Progenitor cell of endocrine pancreas (in vitro differentiated cells): ENCODE results near the gene DNAAF1. TPM values are rescaled to one million over a fixed set of nuclear protein-coding genes. Genes with fewer than 3 reads are reported as not detected.
"Not testable (repeated sequence)": the region's sequence is repeated elsewhere in the genome, so short reads cannot be mapped to it uniquely, and the experiment has no call there.

ENCODE experiments used
- DNase-seq: peaks from one replicate; pipeline ENCODE4 v3.0.0; 2021; ENCODE audit warnings: low spot score; ENCODE audit not compliant: unreplicated experiment
- H3K27ac Mint-ChIP-seq: 2 replicates; pipeline ENCODE4 v1.8.0; 2021; ENCODE audit warnings: mild to moderate bottlenecking, moderate library complexity, mixed read lengths
- H3K27me3 Mint-ChIP-seq: 2 replicates; pipeline ENCODE4 v1.8.0; 2021; ENCODE audit warnings: mixed read lengths
- H3K36me3 Mint-ChIP-seq: 2 replicates; pipeline ENCODE4 v1.8.0; 2022; ENCODE audit warnings: mixed read lengths; ENCODE audit not compliant: insufficient read depth
- H3K4me1 Mint-ChIP-seq: 2 replicates; pipeline ENCODE4 v1.8.0; 2021; ENCODE audit warnings: low read depth, mixed read lengths
- H3K4me3 Mint-ChIP-seq: 2 replicates; pipeline ENCODE4 v1.8.0; 2021; ENCODE audit warnings: low read depth, mild to moderate bottlenecking, moderate library complexity, mixed read lengths
- H3K9me3 Mint-ChIP-seq: 2 replicates; pipeline ENCODE4 v1.8.0; 2021; ENCODE audit warnings: low read depth, mixed read lengths
- total RNA-seq: library from RNA; stranded (reverse); gene quantifications from 2 replicates; pipeline ENCODE4 v1.2.1, GENCODE V29; 2021
- TF ChIP-seq, protein P1 (sequence below): fragments of 200-600 bp; sonication (generic); IDR thresholded peaks from one replicate; pipeline ENCODE4 v1.5.0; 2021; ENCODE audit warnings: antibody characterized with exemption, mild to moderate bottlenecking; ENCODE audit not compliant: unreplicated experiment

Gene DNAAF1
- total RNA-seq, 1 donor from 2014 or later: 1.8 TPM

- TF ChIP-seq, protein P1, sequence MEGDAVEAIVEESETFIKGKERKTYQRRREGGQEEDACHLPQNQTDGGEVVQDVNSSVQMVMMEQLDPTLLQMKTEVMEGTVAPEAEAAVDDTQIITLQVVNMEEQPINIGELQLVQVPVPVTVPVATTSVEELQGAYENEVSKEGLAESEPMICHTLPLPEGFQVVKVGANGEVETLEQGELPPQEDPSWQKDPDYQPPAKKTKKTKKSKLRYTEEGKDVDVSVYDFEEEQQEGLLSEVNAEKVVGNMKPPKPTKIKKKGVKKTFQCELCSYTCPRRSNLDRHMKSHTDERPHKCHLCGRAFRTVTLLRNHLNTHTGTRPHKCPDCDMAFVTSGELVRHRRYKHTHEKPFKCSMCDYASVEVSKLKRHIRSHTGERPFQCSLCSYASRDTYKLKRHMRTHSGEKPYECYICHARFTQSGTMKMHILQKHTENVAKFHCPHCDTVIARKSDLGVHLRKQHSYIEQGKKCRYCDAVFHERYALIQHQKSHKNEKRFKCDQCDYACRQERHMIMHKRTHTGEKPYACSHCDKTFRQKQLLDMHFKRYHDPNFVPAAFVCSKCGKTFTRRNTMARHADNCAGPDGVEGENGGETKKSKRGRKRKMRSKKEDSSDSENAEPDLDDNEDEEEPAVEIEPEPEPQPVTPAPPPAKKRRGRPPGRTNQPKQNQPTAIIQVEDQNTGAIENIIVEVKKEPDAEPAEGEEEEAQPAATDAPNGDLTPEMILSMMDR: no peak
- Mint-ChIP-seq H3K4me3 (no peak overlapping the region), H3K9me3 (no peaks in the 10 kb centered on the region), H3K27ac (no peak overlapping the region), H3K4me1 (no peaks in the 10 kb centered on the region), H3K27me3 (peaks cover 18% of the 10 kb centered on the region), H3K36me3 (no peaks in the 10 kb centered on the region)
- DNase-seq: no peak
These were observed 70.4 kb downstream of the DNAAF1 start for GRCh38 chr16:84215531-84215930.

DNA sequence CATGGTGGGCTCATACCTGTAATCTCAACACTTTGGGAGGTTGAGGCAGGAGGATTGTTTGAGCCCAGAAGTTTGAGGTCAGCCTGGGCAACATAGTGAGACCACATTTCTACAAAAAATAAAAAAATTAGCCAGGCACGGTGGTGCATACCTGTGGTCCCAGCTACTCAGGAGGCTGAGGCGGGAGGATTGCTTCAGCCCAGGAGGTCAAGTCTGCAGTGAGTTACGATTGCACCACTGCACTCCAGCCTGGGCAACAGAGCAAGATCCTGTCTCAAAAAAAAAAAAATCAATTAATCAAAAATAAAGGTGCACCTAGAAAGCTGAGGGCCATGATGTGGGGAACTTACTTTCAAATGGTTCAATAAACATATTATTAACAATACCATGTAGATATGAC, 71.0 kb downstream of the DNAAF1 start:
- H3K4me1 Mint-ChIP-seq, DNase-seq: not testable (repeated sequence)

DNA sequence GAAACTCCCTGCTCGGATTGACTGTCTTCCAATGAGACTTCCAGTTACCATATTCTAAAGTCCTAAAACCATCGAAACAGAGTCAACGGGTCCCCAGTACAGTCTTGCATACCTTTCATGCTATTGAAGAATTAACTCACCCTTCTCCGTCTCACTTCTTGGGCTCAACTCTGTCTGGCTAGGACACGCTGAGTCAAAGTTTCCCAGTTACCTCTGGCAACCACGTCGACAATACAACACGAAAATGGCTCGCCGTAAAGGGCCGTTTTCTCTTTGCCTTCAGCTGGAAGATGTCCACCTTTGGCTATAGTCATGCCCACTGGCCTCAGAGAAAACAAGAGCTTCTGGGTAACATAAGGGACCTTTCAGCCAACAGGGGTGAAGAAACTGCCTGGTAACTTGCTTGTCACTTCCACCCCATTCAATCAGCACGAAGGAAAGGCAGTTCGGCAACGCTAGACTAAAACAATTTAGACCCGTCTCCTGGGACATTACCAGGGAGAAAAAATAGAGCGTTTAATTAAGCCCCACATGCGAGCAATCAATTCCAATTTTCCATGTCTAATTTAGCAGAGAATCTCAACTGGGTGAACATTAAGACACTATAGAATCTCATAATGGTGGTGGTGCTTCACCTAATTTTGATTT, 73.2 kb downstream of the DNAAF1 start:
- no peak overlapping the region for H3K4me3 Mint-ChIP-seq
- TF ChIP-seq, protein P1: no peak
- peaks cover 16% of the 10 kb centered on the region for H3K27me3 Mint-ChIP-seq
- no peaks in the 10 kb centered on the region for H3K9me3 Mint-ChIP-seq
- no peaks in the 10 kb centered on the region for H3K4me1 Mint-ChIP-seq
- no peak overlapping the region for H3K27ac Mint-ChIP-seq
- no peaks in the 10 kb centered on the region for H3K36me3 Mint-ChIP-seq
- no peak for DNase-seq

More for the DNA sequence above, 71.0 kb downstream of the DNAAF1 start:
- not testable (repeated sequence) for H3K36me3 Mint-ChIP-seq, H3K4me3 Mint-ChIP-seq, H3K27ac Mint-ChIP-seq, H3K9me3 Mint-ChIP-seq
- H3K27me3 Mint-ChIP-seq: peaks cover 20% of the 10 kb centered on the region

DNA sequence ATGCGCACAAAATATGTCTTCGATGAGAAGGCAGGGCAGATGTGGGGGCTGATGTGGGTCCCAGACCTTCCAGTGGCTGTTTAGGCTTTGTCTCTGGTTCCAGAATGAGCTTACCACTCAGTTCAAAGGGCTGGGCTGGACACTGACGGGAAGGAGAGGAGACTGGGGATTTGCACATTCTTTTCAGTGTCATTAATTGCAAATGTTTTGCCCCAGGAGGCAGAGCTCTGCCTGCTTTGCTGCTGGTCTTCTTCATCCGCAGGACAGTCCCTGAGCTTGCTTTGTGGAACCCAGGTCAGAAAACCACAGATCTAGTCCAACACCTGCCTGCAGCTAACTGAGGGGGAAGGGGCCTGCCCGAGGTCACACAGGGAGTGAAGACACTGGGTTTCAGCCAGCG, 73.8 kb downstream of the DNAAF1 start:
- Mint-ChIP-seq H3K9me3 (no peaks in the 10 kb centered on the region), H3K27me3 (peaks cover 16% of the 10 kb centered on the region), H3K4me3 (no peak overlapping the region), H3K4me1 (no peaks in the 10 kb centered on the region), H3K27ac (no peak overlapping the region), H3K36me3 (no peaks in the 10 kb centered on the region)
- TF ChIP-seq, protein P1: no peak
- no peak for DNase-seq

DNA sequence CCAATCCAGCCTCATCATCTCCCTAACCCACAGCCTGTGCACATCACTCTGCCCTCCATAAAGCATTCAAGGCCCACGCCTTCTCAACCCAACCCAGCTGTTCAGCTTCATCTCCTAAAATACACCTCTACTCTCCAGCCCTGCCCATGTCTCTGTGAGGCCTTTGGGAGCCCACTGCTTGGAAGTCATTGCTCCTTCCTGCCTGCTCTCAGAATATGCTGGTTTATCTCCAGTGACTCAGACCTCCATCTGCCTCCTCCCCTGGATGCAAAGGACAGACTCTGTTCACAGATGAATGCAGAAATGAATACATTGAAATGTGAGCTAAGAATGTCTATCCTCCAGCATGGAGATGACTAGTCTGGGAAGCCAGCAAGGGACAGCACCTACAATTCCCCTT, 75.7 kb downstream of the DNAAF1 start:
- H3K4me3 Mint-ChIP-seq: no peak overlapping the region
- DNase-seq: no peak
- TF ChIP-seq, protein P1: no peak
- H3K36me3 Mint-ChIP-seq: no peaks in the 10 kb centered on the region
- peaks cover 16% of the 10 kb centered on the region for H3K27me3 Mint-ChIP-seq
- no peak overlapping the region for H3K27ac Mint-ChIP-seq
- no peaks in the 10 kb centered on the region for H3K9me3 Mint-ChIP-seq
- no peaks in the 10 kb centered on the region for H3K4me1 Mint-ChIP-seq

DNA sequence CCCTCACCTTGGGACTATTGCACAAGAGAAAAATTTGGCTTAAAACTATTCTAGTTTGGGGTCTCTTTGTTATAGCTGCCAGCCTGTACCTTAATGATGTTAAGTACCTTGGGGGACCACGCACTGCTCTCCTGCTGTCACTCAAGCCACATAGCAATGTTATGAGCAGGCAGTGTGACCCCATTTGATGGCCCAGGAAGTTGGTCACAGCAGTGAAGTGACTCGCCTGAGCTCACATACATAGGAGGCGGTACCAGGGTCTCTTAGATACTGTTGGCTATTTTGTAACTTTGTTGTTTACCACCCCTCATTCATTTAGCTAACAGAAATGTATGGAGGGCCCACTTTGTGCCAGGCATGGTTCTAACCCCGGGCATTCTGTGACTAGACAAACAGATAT, 78.3 kb downstream of the DNAAF1 start:
- no peak overlapping the region for H3K27ac Mint-ChIP-seq
- no peak overlapping the region for H3K4me3 Mint-ChIP-seq
- H3K4me1 Mint-ChIP-seq: no peaks in the 10 kb centered on the region
- no peaks in the 10 kb centered on the region for H3K9me3 Mint-ChIP-seq
- TF ChIP-seq, protein P1: no peak
- H3K27me3 Mint-ChIP-seq: peaks cover 14% of the 10 kb centered on the region
- DNase-seq: no peak
- H3K36me3 Mint-ChIP-seq: no peaks in the 10 kb centered on the region
